ENCODE measurements around the gene TRAPPC10. TPM values are rescaled to one million over a fixed set of nuclear protein-coding genes. Genes with fewer than 3 reads are reported as not detected.

Gene TRAPPC10
- total and polyA plus RNA-seq, 8 donors: 7.2 to 19.1 (median 11.5) TPM

GRCh38 chr21:43971201-43971991, 40.7 kb upstream of the TRAPPC10 start:
- H3K27ac ChIP-seq: no peak overlapping the region
- intact Hi-C loops (cut with DNase I): no loop called here
- no peak overlapping the region for H3K4me3 ChIP-seq
- TF ChIP-seq CTCF (IDR thresholded peaks at IDR 0.05): no peak
- no peaks in the 10 kb centered on the region for H3K9me3 ChIP-seq
- FAIRE-seq: no peak
- H3K36me3 ChIP-seq: peaks cover 0 to 35% (median 14%) of the 10 kb centered on the region in 3 donors
- 87 to 88% methylated on average over 29 of the region's 29 CpGs for WGBS, 2 donors
- H3K4me1 ChIP-seq: no peaks in the 10 kb centered on the region
- no peak for ATAC-seq
- no peaks in the 10 kb centered on the region for H3K27me3 ChIP-seq
- DNase-seq: no peak

GRCh38 chr21:43971992-43972255, 40.2 kb upstream of the TRAPPC10 start:
- no peak for TF ChIP-seq CTCF (IDR thresholded peaks at IDR 0.05)
- no peak overlapping the region for H3K27ac ChIP-seq
- DNase-seq (no peak), FAIRE-seq (no peak), ATAC-seq (no peak)
- 94 to 97% methylated on average over 10 to 11 of the region's 11 CpGs for WGBS, 2 donors
- no peaks in the 10 kb centered on the region for H3K27me3 ChIP-seq
- no peaks in the 10 kb centered on the region for H3K9me3 ChIP-seq
- H3K4me1 ChIP-seq: no peaks in the 10 kb centered on the region
- intact Hi-C loops (cut with DNase I): no loop called here
- no peak overlapping the region for H3K4me3 ChIP-seq
- peaks cover 0 to 35% (median 14%) of the 10 kb centered on the region in 3 donors for H3K36me3 ChIP-seq

GRCh38 chr21:43972850-43973633, 39.1 kb upstream of the TRAPPC10 start:
- Histone ChIP-seq H3K4me1 (no peaks in the 10 kb centered on the region), H3K36me3 (peaks cover 0 to 35% (median 14%) of the 10 kb centered on the region in 3 donors), H3K27me3 (no peaks in the 10 kb centered on the region), H3K9me3 (no peaks in the 10 kb centered on the region), H3K27ac (no peak overlapping the region), H3K4me3 (no peak overlapping the region)
- ATAC-seq: no peak
- FAIRE-seq: no peak
- DNase-seq: no peak
- intact Hi-C loops (cut with DNase I): no loop called here
- no peak for TF ChIP-seq CTCF (IDR thresholded peaks at IDR 0.05)
- 81 to 85% methylated on average over 29 of the region's 29 CpGs for WGBS, 2 donors

GRCh38 chr21:43973634-43973955, 38.5 kb upstream of the TRAPPC10 start:
- ATAC-seq (no peak), FAIRE-seq (no peak), DNase-seq (no peak)
- Histone ChIP-seq H3K9me3 (no peaks in the 10 kb centered on the region), H3K27ac (no peak overlapping the region), H3K4me1 (no peaks in the 10 kb centered on the region), H3K36me3 (peaks cover 0 to 34% (median 14%) of the 10 kb centered on the region in 3 donors), H3K27me3 (no peaks in the 10 kb centered on the region), H3K4me3 (no peak overlapping the region)
- intact Hi-C loops (cut with DNase I): no loop called here
- WGBS, 2 donors: 86 to 93% methylated on average over 12 of the region's 12 CpGs
- TF ChIP-seq CTCF (IDR thresholded peaks at IDR 0.05): no peak

Measured in pancreas (tissue), 10 donors.